HL-60 (cell line): ENCODE measurements around the gene NEK5.

ENCODE experiments used
- DNase-seq, 2 experiments: peaks; one replicate each; pipeline ENCODE4 v3.0.0-alpha.2; 2010 to 2020; ENCODE audit warnings: low read depth in 1 of 2, low spot score in 1 of 2
- H3K27ac ChIP-seq: fragments of 250-450 bp; sonication (Bioruptor Pico); replicated peaks from 2 replicates; pipeline ENCODE4 v1.5.1; 2020; ENCODE audit warnings: mild to moderate bottlenecking, moderate library complexity
- H3K27me3 ChIP-seq: fragments of 250-450 bp; sonication (Bioruptor Pico); 2 replicates; pipeline ENCODE4 v1.5.1; 2021; ENCODE audit warnings: mild to moderate bottlenecking, moderate library complexity; ENCODE audit not compliant: insufficient read depth, poor library complexity, severe bottlenecking
- H3K4me3 ChIP-seq: replicated peaks from 2 replicates; pipeline ENCODE4 v1.5.1; 2011; ENCODE audit warnings: mild to moderate bottlenecking, control low read depth, low read length; ENCODE audit not compliant: insufficient read depth
- CTCF ChIP-seq: IDR thresholded peaks from one replicate; pipeline ENCODE4 v1.5.1; 2011; ENCODE audit warnings: low read length, control low read depth, inconsistent platforms; ENCODE audit not compliant: insufficient read depth
- GABPA ChIP-seq: IDR thresholded peaks from 2 replicates; pipeline ENCODE4 v1.6.1; 2012; ENCODE audit warnings: low read depth
- POLR2AphosphoS5 ChIP-seq: IDR thresholded peaks from 2 replicates; pipeline ENCODE4 v1.6.1; 2012; ENCODE audit warnings: low read depth
- REST ChIP-seq: IDR thresholded peaks from 2 replicates; pipeline ENCODE4 v1.6.1; 2012; ENCODE audit warnings: low read depth; ENCODE audit not compliant: insufficient replicate concordance
- SPI1 ChIP-seq: IDR thresholded peaks from 2 replicates; pipeline ENCODE4 v1.6.1; 2012; ENCODE audit warnings: low read depth, mild to moderate bottlenecking, borderline replicate concordance

NEK5 gene

DNA sequence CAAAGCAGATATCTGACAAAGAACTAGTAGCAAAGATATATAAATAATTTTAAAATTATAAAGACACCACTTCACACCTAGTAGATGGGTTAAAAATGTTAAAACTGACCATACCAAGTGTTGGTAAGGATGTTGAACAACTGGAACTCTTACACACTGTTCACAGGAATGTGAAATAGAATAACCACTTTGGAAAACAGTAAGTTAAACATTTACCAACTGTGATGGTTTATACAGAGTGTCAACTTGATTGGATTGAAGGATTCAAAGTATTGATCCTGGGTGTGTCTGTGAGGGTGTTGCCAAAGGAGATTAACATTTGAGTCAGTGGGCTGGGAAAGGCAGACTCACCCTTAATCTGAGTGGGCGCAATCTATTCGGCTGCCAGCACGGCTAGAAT is 85.2 kb downstream of the NEK5 start:
- DNase-seq: no peak
- Histone ChIP-seq H3K27ac (no peak overlapping the region), H3K27me3 (no peaks in the 10 kb centered on the region), H3K4me3 (no peak overlapping the region)
- TF ChIP-seq POLR2AphosphoS5 (no peak), REST (no peak), GABPA (no peak), SPI1 (no peak), CTCF (no peak)

DNA sequence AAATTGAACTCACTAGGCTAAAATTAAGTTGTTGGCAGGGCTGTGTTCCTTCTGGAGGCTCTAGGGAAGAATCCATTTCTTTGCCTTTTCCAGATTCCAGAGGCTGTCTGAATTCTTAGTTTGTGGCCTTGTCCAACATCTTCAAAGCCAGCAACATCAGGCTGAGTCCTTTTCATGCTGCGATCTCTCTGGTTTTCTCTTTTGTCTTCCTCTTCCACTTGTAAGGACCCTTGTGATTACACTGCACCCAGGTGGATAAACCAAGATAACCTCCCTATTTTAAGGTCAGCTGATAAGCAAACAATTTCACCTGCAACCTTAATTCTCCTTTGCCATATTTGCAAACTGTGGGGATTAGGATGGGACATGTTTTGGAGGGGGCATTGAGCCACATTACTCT is 92.8 kb downstream of the NEK5 start:
- TF ChIP-seq SPI1: no peak
- TF ChIP-seq POLR2AphosphoS5: no peak
- TF ChIP-seq CTCF: no peak
- TF ChIP-seq GABPA: no peak
- no peak for TF ChIP-seq REST
- no peak for DNase-seq
- Histone ChIP-seq H3K27ac (no peak overlapping the region), H3K27me3 (no peaks in the 10 kb centered on the region), H3K4me3 (no peak overlapping the region)

DNA sequence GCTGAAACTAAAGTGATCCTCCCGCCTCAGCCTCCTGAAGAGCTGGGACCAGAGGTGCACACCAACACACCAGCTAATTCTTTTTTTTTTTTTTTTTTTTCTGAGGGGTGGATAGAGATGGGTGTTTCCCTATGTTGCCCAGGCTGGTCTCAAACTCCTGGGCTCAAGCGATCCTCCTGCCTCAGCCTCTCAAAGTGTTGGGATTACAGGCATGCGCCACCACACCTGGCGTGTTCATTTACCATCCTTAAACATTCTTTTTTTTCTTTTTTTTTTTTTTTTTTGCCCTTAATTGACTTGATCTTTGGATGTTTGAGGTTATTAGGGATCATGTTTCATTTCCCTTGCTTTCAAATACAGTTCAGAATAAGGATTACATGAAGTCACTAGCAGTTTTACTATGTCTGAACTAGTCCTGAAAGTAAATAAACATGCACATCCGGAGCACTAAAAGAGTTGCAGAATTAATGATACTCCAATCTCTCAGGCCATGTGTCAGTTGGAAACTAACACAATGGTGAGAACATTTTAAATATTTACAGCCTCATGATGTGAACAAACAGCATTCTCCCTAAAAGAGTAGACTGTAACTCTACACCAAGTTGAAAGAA is 94.2 kb downstream of the NEK5 start:
- no peak for DNase-seq
- Histone ChIP-seq H3K27ac (no peak overlapping the region), H3K27me3 (no peaks in the 10 kb centered on the region), H3K4me3 (no peak overlapping the region)
- TF ChIP-seq SPI1: no peak
- TF ChIP-seq CTCF: no peak
- no peak for TF ChIP-seq GABPA
- TF ChIP-seq POLR2AphosphoS5: no peak
- TF ChIP-seq REST: no peak
